ENCODE results near the gene VAMP8. TPM values are rescaled to one million over a fixed set of nuclear protein-coding genes. Genes with fewer than 3 reads are reported as not detected.

VAMP8 gene
- total and polyA plus RNA-seq, 2 of the 8 experiments (the other 6 are each of a cell fraction or from before 2014, with no cell fraction given), result 34.4 to 69.7 TPM

DNA sequence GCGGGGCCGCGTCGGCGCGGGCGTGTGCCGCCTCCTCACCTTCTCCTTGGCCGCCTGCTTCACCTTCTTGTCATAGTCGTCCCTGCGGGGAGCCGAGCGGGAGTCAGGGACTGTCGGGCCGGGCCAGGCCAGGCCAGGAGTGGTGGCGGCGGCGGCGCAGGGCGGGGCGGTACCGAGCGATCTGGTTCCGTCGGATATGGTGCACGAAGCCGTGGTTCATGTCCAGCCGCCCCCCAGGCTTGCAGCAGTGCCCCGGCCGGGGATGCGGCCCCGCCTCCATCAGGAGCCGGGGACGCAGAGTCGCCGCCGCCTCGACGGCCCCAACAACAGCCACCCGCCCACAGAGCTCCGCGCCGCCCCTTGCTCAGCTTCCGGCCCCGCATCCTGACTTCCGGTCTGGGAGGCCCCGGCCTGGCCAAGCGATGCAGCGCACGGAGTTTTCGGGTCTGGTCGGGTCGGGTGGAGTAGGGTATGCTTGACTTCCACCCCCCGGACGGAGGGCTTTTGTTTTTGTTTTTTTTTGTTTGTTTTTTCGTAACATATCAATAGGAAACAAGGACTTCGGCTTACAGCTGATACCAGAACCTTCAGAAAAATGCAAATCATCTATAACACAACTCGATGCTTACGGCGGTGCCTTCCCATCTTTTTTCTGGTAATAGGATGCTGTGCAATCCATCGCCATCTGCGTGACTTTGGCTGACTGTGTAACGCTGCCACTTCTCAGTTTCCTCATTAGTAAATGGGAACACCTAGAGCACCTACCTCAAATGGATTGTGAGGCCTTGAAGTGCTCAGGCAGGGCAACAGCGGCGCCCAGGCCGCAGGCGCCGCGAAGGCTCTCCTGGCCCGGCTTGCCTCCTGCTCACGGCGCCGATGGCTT is 34.6 kb downstream of the VAMP8 start, which contains the start of gene C2orf68 (continued):
- TF ChIP-seq PHF8 (conservative IDR thresholded peaks at IDR 0.05; ENCODE audit: low read depth, low read length) (peak; percentile 90), POLR2AphosphoS5 (IDR thresholded peaks at IDR 0.05; ENCODE audit: low read depth, low read length) (peak; percentile 68), HDAC6 (IDR thresholded peaks at IDR 0.05; ENCODE audit: low read depth, low read length) (no peak), HDAC2 (IDR thresholded peaks at IDR 0.05; ENCODE audit: borderline replicate concordance in 1 of 2, low read depth in 2 of 2, low read length in 2 of 2) (no peak), KDM4A (IDR thresholded peaks at IDR 0.05; ENCODE audit: low read depth, low read length, severe bottlenecking) (peak; percentile 67), SAP30 (IDR thresholded peaks at IDR 0.05; ENCODE audit: insufficient read depth, insufficient replicate concordance, low read length) (no peak), SRF (IDR thresholded peaks at IDR 0.05; ENCODE audit: low read depth, low read length) (no peak), SP1 (IDR thresholded peaks at IDR 0.05; ENCODE audit: low read depth, low read length) (0 out of 2 replicates have a peak, but pooled peaks have one; percentile 16), ASH2L (IDR thresholded peaks at IDR 0.05; ENCODE audit: low read length) (peak; percentile 80), CBX5 (IDR thresholded peaks at IDR 0.05; ENCODE audit: low read depth, low read length) (no peak), CTBP2 (IDR thresholded peaks at IDR 0.05; ENCODE audit: borderline replicate concordance, insufficient read depth, insufficient read length, low read length) (no peak), POLR2A (IDR thresholded peaks at IDR 0.05; ENCODE audit: control extremely low read depth in 1 of 2, low read depth in 2 of 2, low read length in 2 of 2) (peak; percentile 73 to 84)
- TF ChIP-seq, protein P1, sequence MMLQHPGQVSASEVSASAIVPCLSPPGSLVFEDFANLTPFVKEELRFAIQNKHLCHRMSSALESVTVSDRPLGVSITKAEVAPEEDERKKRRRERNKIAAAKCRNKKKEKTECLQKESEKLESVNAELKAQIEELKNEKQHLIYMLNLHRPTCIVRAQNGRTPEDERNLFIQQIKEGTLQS (IDR thresholded peaks at IDR 0.05; ENCODE audit: insufficient read depth, low read depth, low read length), result no peak
- TF ChIP-seq, protein P2, sequence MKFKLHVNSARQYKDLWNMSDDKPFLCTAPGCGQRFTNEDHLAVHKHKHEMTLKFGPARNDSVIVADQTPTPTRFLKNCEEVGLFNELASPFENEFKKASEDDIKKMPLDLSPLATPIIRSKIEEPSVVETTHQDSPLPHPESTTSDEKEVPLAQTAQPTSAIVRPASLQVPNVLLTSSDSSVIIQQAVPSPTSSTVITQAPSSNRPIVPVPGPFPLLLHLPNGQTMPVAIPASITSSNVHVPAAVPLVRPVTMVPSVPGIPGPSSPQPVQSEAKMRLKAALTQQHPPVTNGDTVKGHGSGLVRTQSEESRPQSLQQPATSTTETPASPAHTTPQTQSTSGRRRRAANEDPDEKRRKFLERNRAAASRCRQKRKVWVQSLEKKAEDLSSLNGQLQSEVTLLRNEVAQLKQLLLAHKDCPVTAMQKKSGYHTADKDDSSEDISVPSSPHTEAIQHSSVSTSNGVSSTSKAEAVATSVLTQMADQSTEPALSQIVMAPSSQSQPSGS (IDR thresholded peaks at IDR 0.05; ENCODE audit: low read length), result no peak
- TF ChIP-seq, protein P3, sequence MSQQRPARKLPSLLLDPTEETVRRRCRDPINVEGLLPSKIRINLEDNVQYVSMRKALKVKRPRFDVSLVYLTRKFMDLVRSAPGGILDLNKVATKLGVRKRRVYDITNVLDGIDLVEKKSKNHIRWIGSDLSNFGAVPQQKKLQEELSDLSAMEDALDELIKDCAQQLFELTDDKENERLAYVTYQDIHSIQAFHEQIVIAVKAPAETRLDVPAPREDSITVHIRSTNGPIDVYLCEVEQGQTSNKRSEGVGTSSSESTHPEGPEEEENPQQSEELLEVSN (IDR thresholded peaks at IDR 0.05), result peak; percentile 61

Measured in H1 (cell line).